GM12872 (cell line): ENCODE data around the gene WDR49.

ENCODE experiments used
- CTCF ChIP-seq: IDR thresholded peaks from 3 replicates; pipeline ENCODE4 v1.5.1; 2011; ENCODE audit warnings: low read depth, mild to moderate bottlenecking, low read length, moderate library complexity; ENCODE audit not compliant: insufficient read depth

Gene WDR49

GRCh38 chr3:167653760-167654159, at the start of gene WDR49:
Gene WDR49 (minus strand): TSS chr3:167653942. CDS start chr3:167653425, 517 bp downstream.
- no peak for TF ChIP-seq CTCF

- no peak for TF ChIP-seq CTCF
Observed at GRCh38 chr3:167700926-167701325, 47.2 kb upstream of the WDR49 start.

- no peak for TF ChIP-seq CTCF
Observed at GRCh38 chr3:167700046-167700445, 46.3 kb upstream of the WDR49 start.

GRCh38 chr3:167694121-167694520, 40.4 kb upstream of the WDR49 start:
- TF ChIP-seq CTCF, result no peak

- no peak for TF ChIP-seq CTCF
Observed at GRCh38 chr3:167691366-167691765, 37.6 kb upstream of the WDR49 start.

- peak; percentile 54 for TF ChIP-seq CTCF
Observed at GRCh38 chr3:167684388-167684993, 30.7 kb upstream of the WDR49 start.

- no peak for TF ChIP-seq CTCF
Observed at GRCh38 chr3:167679526-167679925, 25.8 kb upstream of the WDR49 start.
